Body of pancreas (tissue), 4 donors: ENCODE data around the gene SLC12A5.

Source experiments
- CTCF ChIP-seq, 7 experiments: fragments of 450-650 bp in 4 of 7; fragments of 200-600 bp in 3 of 7; sonication (generic) in 3 of 7; IDR thresholded peaks; one replicate each; pipeline ENCODE4 v1.5.1; 2016 to 2019; ENCODE audit warnings: antibody characterized with exemption in 7 of 7
- POLR2A ChIP-seq, 3 donors: fragments of 450-650 bp; IDR thresholded peaks; one replicate each; pipeline ENCODE4 v1.6.1; 2016; ENCODE audit warnings: antibody characterized with exemption in 3 of 3, mild to moderate bottlenecking in 2 of 3

DNA sequence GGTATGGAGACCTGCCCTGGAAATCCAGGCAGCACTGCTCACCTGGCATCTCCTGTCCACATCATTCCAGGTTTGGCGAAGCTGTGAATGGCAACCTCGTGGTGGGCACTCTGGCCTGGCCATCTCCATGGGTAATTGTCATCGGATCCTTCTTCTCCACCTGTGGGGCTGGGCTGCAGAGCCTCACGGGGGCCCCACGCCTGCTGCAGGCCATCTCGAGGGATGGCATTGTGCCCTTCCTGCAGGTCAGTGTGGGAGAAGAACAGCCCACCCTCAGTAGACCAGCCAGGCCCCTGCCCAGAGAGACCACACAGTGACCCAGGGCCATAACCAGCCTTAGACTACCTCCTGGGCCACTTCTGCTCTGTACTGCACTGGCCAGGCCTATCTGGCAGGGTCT is 15.9 kb downstream of the SLC12A5 start:
- no peak for TF ChIP-seq CTCF (IDR thresholded peaks at IDR 0.05)
- TF ChIP-seq POLR2A (IDR thresholded peaks at IDR 0.05) = no peak
